Daoy (cell line): ENCODE measurements around the gene WDR27. TPM values are rescaled to one million over a fixed set of nuclear protein-coding genes. Genes with fewer than 3 reads are reported as not detected.
A peak's percentile ranks its signal among the peaks of the same experiment; 100 is the strongest.
"Not testable (repeated sequence)": the region's sequence is repeated elsewhere in the genome, so short reads cannot be mapped to it uniquely, and the experiment has no call there.

Source experiments
- DNase-seq: peaks from one replicate; pipeline ENCODE4 v3.0.0-alpha.2; 2015; ENCODE audit warnings: low read depth
- total RNA-seq: library from RNA; depleted of rRNA; stranded (reverse); fragments of >200 nt; shearing (Covaris generic); gene quantifications from 2 replicates; pipeline ENCODE4 v1.2.3, GENCODE V29; 2014

Gene WDR27
- total RNA-seq, 1 experiment from 2014 or later, result 20.5 TPM

- DNase-seq, result no peak
Observed at GRCh38 chr6:169479783-169480495, 221.9 kb downstream of the WDR27 start.

GRCh38 chr6:169474362-169474761 lies 227.5 kb downstream of the WDR27 start:
- no peak for DNase-seq

GRCh38 chr6:169473663-169474062 lies 228.2 kb downstream of the WDR27 start:
- DNase-seq, result no peak

- no peak for DNase-seq
Observed at GRCh38 chr6:169472786-169473416, 228.9 kb downstream of the WDR27 start.

- no peak for DNase-seq
Observed at GRCh38 chr6:169470790-169471189, 231.0 kb downstream of the WDR27 start.

GRCh38 chr6:169469028-169469427 lies 232.8 kb downstream of the WDR27 start:
- DNase-seq, result no peak

GRCh38 chr6:169467755-169468154 lies 234.1 kb downstream of the WDR27 start:
- not testable (repeated sequence) for DNase-seq

- DNase-seq, result not testable (repeated sequence)
Observed at GRCh38 chr6:169466256-169466655, 235.6 kb downstream of the WDR27 start.

GRCh38 chr6:169457762-169458161 lies 244.1 kb downstream of the WDR27 start:
- DNase-seq, result no peak

GRCh38 chr6:169456840-169457239 lies 245.0 kb downstream of the WDR27 start:
- DNase-seq, result no peak

GRCh38 chr6:169455470-169455869 lies 246.4 kb downstream of the WDR27 start:
- no peak for DNase-seq

GRCh38 chr6:169454872-169455204 lies 247.0 kb downstream of the WDR27 start:
- no peak for DNase-seq

- peak; percentile 58 for DNase-seq
Observed at GRCh38 chr6:169454204-169454871, 247.5 kb downstream of the WDR27 start.

GRCh38 chr6:169452869-169453620 lies 248.8 kb downstream of the WDR27 start:
- DNase-seq, result peak; percentile 30

- peak; percentile 92 for DNase-seq
Observed at GRCh38 chr6:169452117-169452868, 249.5 kb downstream of the WDR27 start.

GRCh38 chr6:169451065-169451838 lies 250.6 kb downstream of the WDR27 start:
- peak; percentile 37 for DNase-seq

GRCh38 chr6:169450097-169450496 lies 251.7 kb downstream of the WDR27 start:
- DNase-seq, result peak; percentile 39

- DNase-seq, result no peak
Observed at GRCh38 chr6:169449221-169449620, 252.6 kb downstream of the WDR27 start.

- DNase-seq, result no peak
Observed at GRCh38 chr6:169445661-169446581, 255.9 kb downstream of the WDR27 start.

GRCh38 chr6:169445227-169445626 lies 256.6 kb downstream of the WDR27 start:
- DNase-seq, result no peak
